GM23338 (cell line): ENCODE data around the gene CD47. TPM values are rescaled to one million over a fixed set of nuclear protein-coding genes. Genes with fewer than 3 reads are reported as not detected.

Experiments used
- ATAC-seq: fragments of 200-7000 bp; cut with Tn5 transposase; 3 replicates; pipeline ENCODE4 v1.9.1; 2020
- DNase-seq: peaks from one replicate; pipeline ENCODE4 v3.0.0-alpha.2; 2015; ENCODE audit warnings: low spot score
- H2AFZ ChIP-seq: fragments of 200-600 bp; sonication (generic); 2 replicates; pipeline ENCODE4 v1.8.0; 2016; ENCODE audit warnings: antibody characterized with exemption, mild to moderate bottlenecking, moderate library complexity
- H3F3A ChIP-seq: fragments of 200-600 bp; sonication (generic); replicated peaks from 2 replicates; pipeline ENCODE4 v1.8.0; 2017; ENCODE audit warnings: antibody characterized with exemption, mixed run types, low read depth
- H3K27ac ChIP-seq: fragments of 200-600 bp; sonication (generic); 2 replicates; pipeline ENCODE4 v1.6.1; 2016; ENCODE audit warnings: low read depth
- H3K27me3 ChIP-seq: fragments of 200-600 bp; sonication (generic); 2 replicates; pipeline ENCODE4 v1.8.0; 2016; ENCODE audit warnings: mild to moderate bottlenecking, mixed run types, moderate library complexity; ENCODE audit not compliant: insufficient read depth
- H3K36me3 ChIP-seq: fragments of 200-600 bp; sonication (generic); 2 replicates; pipeline ENCODE4 v1.8.0; 2016; ENCODE audit warnings: mild to moderate bottlenecking; ENCODE audit not compliant: insufficient read depth
- H3K4me1 ChIP-seq: fragments of 200-600 bp; sonication (generic); 2 replicates; pipeline ENCODE4 v1.8.0; 2016; ENCODE audit warnings: mild to moderate bottlenecking, moderate library complexity; ENCODE audit not compliant: insufficient read depth
- H3K4me2 ChIP-seq: fragments of 200-600 bp; sonication (generic); 2 replicates; pipeline ENCODE4 v1.7.1; 2017; ENCODE audit warnings: mixed run types
- H3K4me3 ChIP-seq: fragments of 200-600 bp; sonication (generic); 2 replicates; pipeline ENCODE4 v1.6.1; 2016; ENCODE audit warnings: mixed run types
- H3K79me2 ChIP-seq: fragments of 200-600 bp; sonication (generic); replicated peaks from 2 replicates; pipeline ENCODE4 v1.8.0; 2017; ENCODE audit warnings: mild to moderate bottlenecking; ENCODE audit not compliant: insufficient read depth
- H3K9me2 ChIP-seq: fragments of 200-600 bp; sonication (generic); 2 replicates; pipeline ENCODE4 v1.8.0; 2017; ENCODE audit not compliant: insufficient read depth
- H4K20me1 ChIP-seq: fragments of 200-600 bp; sonication (generic); replicated peaks from 2 replicates; pipeline ENCODE4 v1.8.0; 2017; ENCODE audit warnings: mild to moderate bottlenecking; ENCODE audit not compliant: insufficient read depth
- H3K27ac Mint-ChIP-seq: 2 replicates; pipeline ENCODE4 v1.8.0; 2020; ENCODE audit warnings: inconsistent platforms, mild to moderate bottlenecking, moderate library complexity, mixed read lengths
- H3K27me3 Mint-ChIP-seq: 3 replicates; pipeline ENCODE4 v1.8.0; 2022; ENCODE audit warnings: low read depth, mild to moderate bottlenecking, moderate library complexity, mixed read lengths, inconsistent platforms; ENCODE audit not compliant: insufficient read depth, poor library complexity
- H3K36me3 Mint-ChIP-seq: 3 replicates; pipeline ENCODE4 v1.8.0; 2021; ENCODE audit warnings: low read depth, mild to moderate bottlenecking, inconsistent platforms, moderate library complexity, mixed read lengths
- H3K4me1 Mint-ChIP-seq: 3 replicates; pipeline ENCODE4 v1.8.0; 2020; ENCODE audit warnings: mild to moderate bottlenecking, inconsistent platforms, mixed read lengths
- H3K4me3 Mint-ChIP-seq: 3 replicates; pipeline ENCODE4 v1.8.0; 2021; ENCODE audit warnings: moderate library complexity, mild to moderate bottlenecking, inconsistent platforms, mixed read lengths
- H3K9me3 Mint-ChIP-seq: 3 replicates; pipeline ENCODE4 v1.8.0; 2020; ENCODE audit warnings: moderate library complexity, mild to moderate bottlenecking, inconsistent platforms, mixed read lengths
- CREB1 ChIP-seq: fragments of 250-450 bp; sonication (Bioruptor Pico); IDR thresholded peaks from 2 replicates; pipeline ENCODE4 v1.5.0; 2020; ENCODE audit warnings: low read depth, mild to moderate bottlenecking, moderate library complexity
- JUNB ChIP-seq: IDR thresholded peaks from one replicate; pipeline ENCODE4 v1.6.1; 2016; ENCODE audit warnings: antibody characterized with exemption; ENCODE audit not compliant: unreplicated experiment
- NANOG ChIP-seq: IDR thresholded peaks from 2 replicates; pipeline ENCODE4 v1.6.1; 2016; ENCODE audit warnings: antibody characterized with exemption, borderline replicate concordance
- STAT1 ChIP-seq: IDR thresholded peaks from one replicate; pipeline ENCODE4 v1.6.1; 2016; ENCODE audit warnings: antibody characterized with exemption; ENCODE audit not compliant: unreplicated experiment
- ZNF114 ChIP-seq: fragments of 250-450 bp; sonication (Bioruptor Pico); IDR thresholded peaks from 2 replicates; pipeline ENCODE4 v1.5.0; 2020; ENCODE audit warnings: mild to moderate bottlenecking, moderate library complexity
- polyA plus RNA-seq: library from polyadenylated mRNA; unstranded; fragments of >200 nt; fragmentation: Nextera tagmentation; extraction: Ambion mirVana; gene quantifications from 2 replicates; pipeline ENCODE4 v1.2.1, GENCODE V29; 2016
- total RNA-seq: library from RNA; depleted of rRNA; stranded (reverse); fragments of >200 nt; shearing (Covaris generic); gene quantifications from 2 replicates; pipeline ENCODE4 v1.2.3, GENCODE V29; 2014
- TF ChIP-seq, protein P1 (sequence below): fragments of 250-450 bp; sonication (Bioruptor Pico); IDR thresholded peaks from 2 replicates; pipeline ENCODE4 v1.5.0; 2020; ENCODE audit warnings: mild to moderate bottlenecking, moderate library complexity

Gene CD47
- total and polyA plus RNA-seq, 2 experiments from 2014 or later: 22.1 to 26.9 TPM

DNA sequence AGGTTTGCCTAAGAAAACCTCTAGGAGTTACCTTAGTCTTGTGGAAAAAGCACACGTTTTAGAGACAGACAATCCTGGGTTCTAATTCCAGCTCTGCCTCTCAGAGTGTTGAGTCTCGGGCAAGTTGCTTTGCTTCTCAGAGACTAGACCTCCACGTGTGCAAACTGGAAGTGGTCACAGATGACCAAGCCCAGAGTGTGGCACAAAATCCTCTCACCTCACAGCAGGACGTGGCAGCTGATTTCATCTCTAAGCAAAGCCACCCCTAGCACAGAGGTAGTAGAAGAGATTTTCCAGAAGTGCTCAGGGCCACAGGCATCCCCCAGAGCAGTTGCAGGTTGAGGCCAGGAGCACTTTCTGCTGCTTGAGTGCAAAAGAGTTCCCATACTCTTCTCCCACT is 79.2 kb downstream of the CD47 start:
- Histone ChIP-seq H3K27ac (no peak overlapping the region), H3K36me3 (no peaks in the 10 kb centered on the region), H3K27me3 (no peaks in the 10 kb centered on the region), H3K9me2 (no peaks in the 10 kb centered on the region; the same call in 1 of the 2 replicates), H3F3A (no peaks in the 10 kb centered on the region), H3K4me3 (no peak overlapping the region), H3K4me2 (no peak overlapping the region), H3K4me1 (peaks cover 10% of the 10 kb centered on the region; the same call in 1 of the 2 replicates), H3K79me2 (no peaks in the 10 kb centered on the region), H4K20me1 (no peaks in the 10 kb centered on the region), H2AFZ (no peak overlapping the region)
- Mint-ChIP-seq H3K27ac (no peak overlapping the region), H3K9me3 (no peaks in the 10 kb centered on the region), H3K27me3 (no peaks in the 10 kb centered on the region), H3K4me3 (no peak overlapping the region), H3K4me1 (peaks cover 10% of the 10 kb centered on the region), H3K36me3 (no peaks in the 10 kb centered on the region)
- ATAC-seq: no peak
- TF ChIP-seq JUNB (no peak), CREB1 (CRISPR knock-in tag) (no peak), STAT1 (no peak), NANOG (no peak), ZNF114 (CRISPR knock-in tag) (no peak)
- TF ChIP-seq, protein P1, sequence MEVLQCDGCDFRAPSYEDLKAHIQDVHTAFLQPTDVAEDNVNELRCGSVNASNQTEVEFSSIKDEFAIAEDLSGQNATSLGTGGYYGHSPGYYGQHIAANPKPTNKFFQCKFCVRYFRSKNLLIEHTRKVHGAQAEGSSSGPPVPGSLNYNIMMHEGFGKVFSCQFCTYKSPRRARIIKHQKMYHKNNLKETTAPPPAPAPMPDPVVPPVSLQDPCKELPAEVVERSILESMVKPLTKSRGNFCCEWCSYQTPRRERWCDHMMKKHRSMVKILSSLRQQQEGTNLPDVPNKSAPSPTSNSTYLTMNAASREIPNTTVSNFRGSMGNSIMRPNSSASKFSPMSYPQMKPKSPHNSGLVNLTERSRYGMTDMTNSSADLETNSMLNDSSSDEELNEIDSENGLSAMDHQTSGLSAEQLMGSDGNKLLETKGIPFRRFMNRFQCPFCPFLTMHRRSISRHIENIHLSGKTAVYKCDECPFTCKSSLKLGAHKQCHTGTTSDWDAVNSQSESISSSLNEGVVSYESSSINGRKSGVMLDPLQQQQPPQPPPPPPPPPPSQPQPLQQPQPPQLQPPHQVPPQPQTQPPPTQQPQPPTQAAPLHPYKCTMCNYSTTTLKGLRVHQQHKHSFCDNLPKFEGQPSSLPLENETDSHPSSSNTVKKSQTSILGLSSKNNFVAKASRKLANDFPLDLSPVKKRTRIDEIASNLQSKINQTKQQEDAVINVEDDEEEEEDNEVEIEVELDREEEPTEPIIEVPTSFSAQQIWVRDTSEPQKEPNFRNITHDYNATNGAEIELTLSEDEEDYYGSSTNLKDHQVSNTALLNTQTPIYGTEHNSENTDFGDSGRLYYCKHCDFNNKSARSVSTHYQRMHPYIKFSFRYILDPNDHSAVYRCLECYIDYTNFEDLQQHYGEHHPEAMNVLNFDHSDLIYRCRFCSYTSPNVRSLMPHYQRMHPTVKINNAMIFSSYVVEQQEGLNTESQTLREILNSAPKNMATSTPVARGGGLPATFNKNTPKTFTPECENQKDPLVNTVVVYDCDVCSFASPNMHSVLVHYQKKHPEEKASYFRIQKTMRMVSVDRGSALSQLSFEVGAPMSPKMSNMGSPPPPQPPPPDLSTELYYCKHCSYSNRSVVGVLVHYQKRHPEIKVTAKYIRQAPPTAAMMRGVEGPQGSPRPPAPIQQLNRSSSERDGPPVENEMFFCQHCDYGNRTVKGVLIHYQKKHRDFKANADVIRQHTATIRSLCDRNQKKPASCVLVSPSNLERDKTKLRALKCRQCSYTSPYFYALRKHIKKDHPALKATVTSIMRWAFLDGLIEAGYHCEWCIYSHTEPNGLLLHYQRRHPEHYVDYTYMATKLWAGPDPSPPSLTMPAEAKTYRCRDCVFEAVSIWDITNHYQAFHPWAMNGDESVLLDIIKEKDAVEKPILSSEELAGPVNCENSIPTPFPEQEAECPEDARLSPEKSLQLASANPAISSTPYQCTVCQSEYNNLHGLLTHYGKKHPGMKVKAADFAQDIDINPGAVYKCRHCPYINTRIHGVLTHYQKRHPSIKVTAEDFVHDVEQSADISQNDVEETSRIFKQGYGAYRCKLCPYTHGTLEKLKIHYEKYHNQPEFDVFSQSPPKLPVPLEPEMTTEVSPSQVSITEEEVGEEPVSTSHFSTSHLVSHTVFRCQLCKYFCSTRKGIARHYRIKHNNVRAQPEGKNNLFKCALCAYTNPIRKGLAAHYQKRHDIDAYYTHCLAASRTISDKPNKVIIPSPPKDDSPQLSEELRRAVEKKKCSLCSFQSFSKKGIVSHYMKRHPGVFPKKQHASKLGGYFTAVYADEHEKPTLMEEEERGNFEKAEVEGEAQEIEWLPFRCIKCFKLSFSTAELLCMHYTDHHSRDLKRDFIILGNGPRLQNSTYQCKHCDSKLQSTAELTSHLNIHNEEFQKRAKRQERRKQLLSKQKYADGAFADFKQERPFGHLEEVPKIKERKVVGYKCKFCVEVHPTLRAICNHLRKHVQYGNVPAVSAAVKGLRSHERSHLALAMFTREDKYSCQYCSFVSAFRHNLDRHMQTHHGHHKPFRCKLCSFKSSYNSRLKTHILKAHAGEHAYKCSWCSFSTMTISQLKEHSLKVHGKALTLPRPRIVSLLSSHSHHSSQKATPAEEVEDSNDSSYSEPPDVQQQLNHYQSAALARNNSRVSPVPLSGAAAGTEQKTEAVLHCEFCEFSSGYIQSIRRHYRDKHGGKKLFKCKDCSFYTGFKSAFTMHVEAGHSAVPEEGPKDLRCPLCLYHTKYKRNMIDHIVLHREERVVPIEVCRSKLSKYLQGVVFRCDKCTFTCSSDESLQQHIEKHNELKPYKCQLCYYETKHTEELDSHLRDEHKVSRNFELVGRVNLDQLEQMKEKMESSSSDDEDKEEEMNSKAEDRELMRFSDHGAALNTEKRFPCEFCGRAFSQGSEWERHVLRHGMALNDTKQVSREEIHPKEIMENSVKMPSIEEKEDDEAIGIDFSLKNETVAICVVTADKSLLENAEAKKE (CRISPR knock-in tag): no peak
- no peak for DNase-seq
